Psoas muscle (tissue), 8 donors: ENCODE measurements around the gene ZC3HAV1. TPM values are rescaled to one million over a fixed set of nuclear protein-coding genes. Genes with fewer than 3 reads are reported as not detected.
"Not testable (repeated sequence)": the region's sequence is repeated elsewhere in the genome, so short reads cannot be mapped to it uniquely, and the experiment has no call there.

Experiments used
- ATAC-seq, 4 donors: fragments of 200-7000 bp; cut with Tn5 transposase; one replicate each; pipeline ENCODE4 v1.9.1; 2020; ENCODE audit warnings: moderate library complexity in 3 of 4, mild to moderate bottlenecking in 2 of 4
- DNase-seq, 2 donors: peaks; one replicate each; pipeline ENCODE4 v3.0.0-alpha.2; 2020
- H3K27ac ChIP-seq: fragments of 200-600 bp; one replicate; pipeline ENCODE4 v1.8.0; 2022
- H3K27me3 ChIP-seq, 3 donors: fragments of 200-600 bp in 1 of 3; one replicate each; pipeline versions ENCODE4 v1.6.1 to v1.8.0; 2013 to 2022; ENCODE audit warnings: low read length in 2 of 3, mild to moderate bottlenecking in 2 of 3, moderate library complexity in 1 of 3; ENCODE audit not compliant: insufficient read depth in 3 of 3
- H3K36me3 ChIP-seq, 2 donors: fragments of 200-600 bp in 1 of 2; one replicate each; pipeline versions ENCODE4 v1.6.1 to v1.8.0; 2013 to 2022; ENCODE audit warnings: low read depth in 1 of 2, mild to moderate bottlenecking in 1 of 2, moderate library complexity in 1 of 2; ENCODE audit not compliant: insufficient read depth in 1 of 2
- H3K4me1 ChIP-seq: fragments of 200-600 bp; one replicate; pipeline ENCODE4 v1.8.0; 2022
- H3K4me3 ChIP-seq: fragments of 200-600 bp; one replicate; pipeline ENCODE4 v1.8.0; 2022; ENCODE audit warnings: mild to moderate bottlenecking
- H3K9me3 ChIP-seq: fragments of 200-600 bp; one replicate; pipeline ENCODE4 v1.8.0; 2022
- CTCF ChIP-seq: fragments of 200-600 bp; IDR thresholded peaks from one replicate; pipeline ENCODE4 v1.8.0; 2022; ENCODE audit warnings: antibody characterized with exemption
- WGBS, 3 donors: extraction: QIAGEN DNeasy Blood & Tissue Kit; methylation state at CpG; one replicate each; pipeline versions ENCODE4 v1.1.6 to v1.1.7; 2013; 5-methylcytosine and 5-hydroxymethylcytosine counted together
- intact Hi-C, 2 donors: fragments of 100-400 bp; cut with DNase I; formaldehyde crosslinking; loops; one replicate each; pipeline versions ENCODE4 v1.11.0 to v1.14.2; 2022
- polyA plus RNA-seq, 3 donors: library from polyadenylated mRNA; stranded (reverse); fragments of 200-250 nt; gene quantifications; one replicate each; pipeline ENCODE4 v1.2.3, GENCODE V29; 2013
- total RNA-seq, 4 donors: library from RNA; stranded (reverse); fragmentation: NEBNext Ultra II Directional in 2 of 4; extraction: Animal tissue kit (Norgen Biotek cat#: 25700) in 2 of 4; gene quantifications; one replicate each; pipeline versions ENCODE4 v1.2.1 to v1.2.4, GENCODE V29; 2021 to 2023
- donor health status: healthy with polysubstance abuse.
- donor health status: DM: no; HTN: no; CAD: no; lungs with moderate emphysema.
- donor health status: Bipolar disorder and iron deficiency.
- donor health status: healthy.
- donor health status: DM: yes; HTN: yes; CAD: no.
- donor health status: DM: no; HTN: no; CAD: no.
- donor health status: DM: no; HTN: no; CAD: no.
- donor health status: DM: yes; HTN: yes; CAD: no.

ZC3HAV1 gene
- total and polyA plus RNA-seq, 7 donors, result 1.6 to 5.3 (median 3.9) TPM

DNA sequence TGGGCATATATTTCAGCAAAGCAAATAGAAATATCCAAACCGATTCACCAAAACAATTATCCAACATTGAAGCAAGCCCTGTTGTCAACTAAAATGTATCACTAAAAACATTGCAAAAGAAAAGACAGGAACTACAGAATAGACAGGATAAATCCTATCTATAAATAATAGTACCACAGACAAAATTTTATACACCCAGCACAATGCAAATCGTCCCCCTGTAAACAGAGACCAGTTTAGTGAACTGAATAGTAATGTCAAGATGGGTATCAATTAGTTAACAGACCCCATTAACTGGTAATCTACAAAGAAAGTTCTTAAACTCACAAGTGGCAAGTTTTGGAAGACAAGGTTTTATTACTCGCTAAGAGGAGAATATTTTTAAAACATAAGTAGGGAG is 4.0 kb downstream of the ZC3HAV1 start:
- DNase-seq (no peak), ATAC-seq (no peak)
- Histone ChIP-seq H3K4me1 (peaks cover 2% of the 10 kb centered on the region), H3K27ac (no peak overlapping the region), H3K4me3 (no peak overlapping the region), H3K27me3 (no peaks in the 10 kb centered on the region), H3K9me3 (no peaks in the 10 kb centered on the region), H3K36me3 (no peaks in the 10 kb centered on the region)
- no peak for TF ChIP-seq CTCF
- intact Hi-C loops, result no loop called here
- WGBS, 3 donors, result 64 to 72% (median 70%) methylated on average over 3 of the region's 3 CpGs

DNA sequence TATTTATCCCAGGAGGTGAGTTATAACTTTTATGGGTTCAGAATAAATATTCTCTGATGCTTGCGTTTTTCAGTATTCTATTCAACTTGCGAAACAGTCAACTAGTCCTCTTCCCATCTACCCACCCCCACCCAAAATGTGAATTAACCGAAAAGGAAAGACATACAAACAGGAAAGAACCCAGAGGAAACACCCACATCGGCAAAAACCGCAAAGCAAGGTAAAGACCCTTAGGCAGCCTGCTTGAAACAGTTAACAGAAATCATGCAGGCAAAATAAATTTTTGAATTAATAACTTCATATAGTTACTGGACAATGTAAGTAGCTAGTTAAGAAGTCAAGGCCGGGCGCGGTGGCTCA is 5.4 kb downstream of the ZC3HAV1 start:
- TF ChIP-seq CTCF, result no peak
- Histone ChIP-seq H3K36me3 (no peaks in the 10 kb centered on the region), H3K4me3 (peak overlapping the region; percentile 36), H3K27ac (peak overlapping the region; percentile 9), H3K9me3 (no peaks in the 10 kb centered on the region), H3K27me3 (no peaks in the 10 kb centered on the region), H3K4me1 (peaks cover 2% of the 10 kb centered on the region)
- ATAC-seq, result no peak
- no peak for DNase-seq
- 76 to 87% (median 77%) methylated on average over 8 of the region's 8 CpGs for WGBS, 3 donors
- intact Hi-C loops, result no loop called here

DNA sequence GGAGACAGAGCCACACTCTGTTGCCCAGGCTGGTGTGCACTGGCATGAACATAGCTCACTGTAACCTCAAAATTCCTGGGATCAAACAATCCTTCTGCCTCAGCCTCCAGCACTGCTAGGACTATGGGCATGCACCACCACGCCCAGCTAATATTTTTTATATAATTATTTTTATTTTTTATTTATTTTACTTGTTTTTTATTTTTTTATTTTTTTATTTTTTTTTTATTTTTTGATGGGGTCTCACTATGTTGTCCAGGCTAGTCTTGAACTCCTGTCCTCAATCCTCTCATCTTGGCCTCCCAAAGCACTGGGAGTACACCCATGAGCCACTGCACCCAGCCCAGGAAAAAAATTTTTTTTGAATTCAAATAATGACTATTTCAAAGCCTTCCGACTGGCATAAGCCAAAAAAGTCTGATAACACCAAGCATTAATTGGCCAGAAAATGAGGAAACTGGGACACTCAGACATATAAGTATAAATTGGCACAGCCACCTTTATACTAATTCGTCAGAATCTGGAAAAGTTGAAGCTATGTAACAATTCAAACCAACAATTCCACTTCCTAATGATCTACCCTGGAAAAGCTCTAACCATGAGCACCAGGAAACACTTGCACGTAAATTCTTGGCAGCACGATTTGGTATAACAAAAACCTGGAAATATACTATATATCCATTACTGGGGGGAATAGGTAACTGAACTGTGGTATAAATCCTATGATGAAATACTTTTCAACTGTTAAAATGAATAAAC is 6.3 kb downstream of the ZC3HAV1 start:
- Histone ChIP-seq H3K36me3 (no peaks in the 10 kb centered on the region), H3K27me3 (no peaks in the 10 kb centered on the region), H3K27ac (no peak overlapping the region), H3K4me1 (peaks cover under 1% of the 10 kb centered on the region), H3K9me3 (no peaks in the 10 kb centered on the region), H3K4me3 (peak overlapping the region; percentile 36)
- DNase-seq (no peak), ATAC-seq (no peak)
- 74 to 76% (median 75%) methylated on average over 5 of the region's 5 CpGs for WGBS, 3 donors
- intact Hi-C loops, result no loop called here
- TF ChIP-seq CTCF, result no peak

DNA sequence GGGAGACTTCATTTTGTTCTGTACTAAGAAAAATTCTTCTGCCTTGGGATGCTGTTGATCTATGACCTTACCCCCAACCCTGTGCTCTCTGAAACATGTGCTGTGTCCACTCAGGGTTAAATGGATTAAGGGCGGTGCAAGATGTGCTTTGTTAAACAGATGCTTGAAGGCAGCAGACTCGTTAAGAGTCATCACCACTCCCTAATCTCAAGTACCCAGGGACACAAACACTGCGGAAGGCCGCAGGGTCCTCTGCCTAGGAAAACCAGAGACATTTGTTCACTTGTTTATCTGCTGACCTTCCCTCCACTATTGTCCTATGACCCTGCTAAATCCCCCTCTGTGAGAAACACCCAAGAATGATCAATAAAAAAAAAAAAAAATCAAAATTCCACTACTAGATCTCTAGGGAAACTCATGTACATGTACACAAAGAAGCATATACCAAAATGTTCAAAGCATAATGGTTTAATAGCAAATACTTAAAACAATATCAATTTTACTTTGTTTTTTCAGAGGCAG is 7.8 kb downstream of the ZC3HAV1 start:
- intact Hi-C loops, H3K9me3 ChIP-seq, H3K27ac ChIP-seq, H3K27me3 ChIP-seq, H3K4me3 ChIP-seq, ATAC-seq, DNase-seq, H3K36me3 ChIP-seq, H3K4me1 ChIP-seq: not testable (repeated sequence)
- 10 to 90% methylated on average over 2 of the region's 4 CpGs; no CpG with 5 or more reads in 1 of the 3 donors for WGBS, 3 donors

- Histone ChIP-seq H3K4me1 (peaks cover 2% of the 10 kb centered on the region), H3K4me3 (no peak overlapping the region), H3K27ac (no peak overlapping the region), H3K27me3 (no peaks in the 10 kb centered on the region), H3K36me3 (no peaks in the 10 kb centered on the region), H3K9me3 (no peaks in the 10 kb centered on the region)
- no peak for ATAC-seq
- 80 to 85% (median 83%) methylated on average over 8 of the region's 8 CpGs for WGBS, 3 donors
- intact Hi-C loops, result no loop called here
- no peak for DNase-seq
- TF ChIP-seq CTCF, result no peak
These were observed 10.2 kb downstream of the ZC3HAV1 start for GRCh38 chr7:139099172-139099947.
